Right lobe of liver (tissue), 4 donors: ENCODE data around the gene PRG2.

Experiments
- CTCF ChIP-seq, 4 donors: fragments of 200-600 bp in 3 of 4; fragments of 450-650 bp in 1 of 4; IDR thresholded peaks; one replicate each; pipeline versions ENCODE4 v1.5.1 to v1.8.0; 2016 to 2022; ENCODE audit warnings: antibody characterized with exemption in 4 of 4, mild to moderate bottlenecking in 2 of 4
- POLR2A ChIP-seq: fragments of 450-650 bp; IDR thresholded peaks from one replicate; pipeline ENCODE4 v1.6.1; 2017; ENCODE audit warnings: antibody characterized with exemption, mild to moderate bottlenecking
- donor health status: DM: no; HTN: no; CAD: no.
- donor health status: DM: no; HTN: no; CAD: no.
- donor health status: DM: no; HTN: yes; CAD: no.

- TF ChIP-seq POLR2A = no peak
- TF ChIP-seq CTCF (IDR thresholded peaks at IDR 0.05) = no peak
These were observed 34.5 kb upstream of the PRG2 start for GRCh38 chr11:57424792-57425564.
